K562 (cell line): ENCODE data around the gene TECPR2. TPM values are rescaled to one million over a fixed set of nuclear protein-coding genes. Genes with fewer than 3 reads are reported as not detected.

Experiments used
- CXXC5 ChIP-seq: fragments of 250-450 bp; sonication (Bioruptor Pico); IDR thresholded peaks from 2 replicates; pipeline ENCODE4 v1.8.0; 2022; ENCODE audit warnings: inconsistent platforms, mild to moderate bottlenecking, moderate library complexity
- DMBX1 ChIP-seq: fragments of 250-450 bp; sonication (Bioruptor Pico); IDR thresholded peaks from 2 replicates; pipeline ENCODE4 v1.8.0; 2022; ENCODE audit warnings: inconsistent platforms, mild to moderate bottlenecking, moderate library complexity, borderline replicate concordance
- HMG20A ChIP-seq: fragments of 450-650 bp; formaldehyde crosslinking; conservative IDR thresholded peaks from 2 replicates; pipeline ENCODE4 v1.4.0; 2020; ENCODE audit warnings: mild to moderate bottlenecking, mixed read lengths
- MGA ChIP-seq: fragments of 450-650 bp; IDR thresholded peaks from 2 replicates; pipeline ENCODE4 v1.6.1; 2016; ENCODE audit warnings: mild to moderate bottlenecking, moderate library complexity
- MYC ChIP-seq, 2 experiments: fragments of 250-450 bp in 1 of 2; sonication (Bioruptor Pico) in 1 of 2; IDR thresholded peaks; 2 replicates each; pipeline versions ENCODE4 v1.5.1 to v1.6.1; 2012 to 2021; ENCODE audit warnings: low read depth in 2 of 2, borderline replicate concordance in 1 of 2, improper control_type of control experiment in 1 of 2, low read length in 1 of 2, mild to moderate bottlenecking in 1 of 2, moderate library complexity in 1 of 2
- NCOA2 ChIP-seq, 2 experiments: fragments of 450-650 bp; IDR thresholded peaks; 2 replicates each; pipeline ENCODE4 v1.6.1; 2018; ENCODE audit warnings: mild to moderate bottlenecking in 2 of 2, moderate library complexity in 1 of 2; ENCODE audit not compliant: partially characterized antibody in 2 of 2
- NFIC ChIP-seq: fragments of 450-650 bp; IDR thresholded peaks from 2 replicates; pipeline ENCODE4 v1.6.1; 2017; ENCODE audit warnings: mild to moderate bottlenecking, inconsistent platforms
- RBM17 ChIP-seq: fragments of 200-400 bp; formaldehyde crosslinking; IDR thresholded peaks from 2 replicates; pipeline ENCODE4 v1.6.1; 2017; ENCODE audit warnings: low read depth, mild to moderate bottlenecking, low read length, borderline replicate concordance
- TEAD4 ChIP-seq, 2 experiments: sonication (generic) in 1 of 2; formaldehyde crosslinking in 1 of 2; IDR thresholded peaks; 2 replicates each; pipeline versions ENCODE4 v1.6.1 to v1.8.0; 2012 to 2022; ENCODE audit warnings: borderline replicate concordance in 1 of 2, inconsistent platforms in 1 of 2, low read length in 1 of 2, mild to moderate bottlenecking in 1 of 2, missing genetic modification reagents in 1 of 2
- ZNF175 ChIP-seq: fragments of 200-800 bp; sonication (Bioruptor generic); IDR thresholded peaks from 2 replicates; pipeline ENCODE4 v1.6.1; 2016; ENCODE audit warnings: low read depth, mild to moderate bottlenecking, missing genetic modification characterization, missing compliant biosample characterization
- polyA plus RNA-seq, 8 experiments: library from polyadenylated mRNA; depleted of rRNA in 4 of 8; stranded (reverse) in 5 of 8; unstranded in 3 of 8; fragments of >200 nt; fragmentation: Nextera tagmentation in 2 of 8; fragmentation: Illumina TruSeq in 1 of 8; extraction: Ambion mirVana in 2 of 8; extraction: Trizol in 1 of 8; gene quantifications; 2 replicates each; pipeline versions ENCODE4 v1.2.1 to v1.2.3, GENCODE V29; 2011 to 2014; ENCODE audit warnings: inconsistent platforms in 1 of 8, missing spikeins in 1 of 8
- total RNA-seq, 7 experiments: library from RNA; depleted of rRNA in 6 of 7; stranded (reverse); fragments of >200 nt in 6 of 7; fragmentation: Illumina TruSeq in 2 of 7; extraction: Trizol in 2 of 7; gene quantifications; 2 replicates each; pipeline versions ENCODE4 v1.2.1 to v1.2.3, GENCODE V29; 2011 to 2021; ENCODE audit warnings: low replicate concordance in 1 of 7
- TF ChIP-seq, protein P1 (sequence below): sonication (generic); formaldehyde crosslinking; IDR thresholded peaks from 2 replicates; pipeline ENCODE4 v1.8.1; 2023; ENCODE audit warnings: mild to moderate bottlenecking, missing genetic modification reagents, moderate library complexity

TECPR2 gene
- total and polyA plus RNA-seq, 9 of the 15 experiments (the other 6 are each of a cell fraction or from before 2014, with no cell fraction given), result 0.04 to 3.0 (median 0.83) TPM

DNA sequence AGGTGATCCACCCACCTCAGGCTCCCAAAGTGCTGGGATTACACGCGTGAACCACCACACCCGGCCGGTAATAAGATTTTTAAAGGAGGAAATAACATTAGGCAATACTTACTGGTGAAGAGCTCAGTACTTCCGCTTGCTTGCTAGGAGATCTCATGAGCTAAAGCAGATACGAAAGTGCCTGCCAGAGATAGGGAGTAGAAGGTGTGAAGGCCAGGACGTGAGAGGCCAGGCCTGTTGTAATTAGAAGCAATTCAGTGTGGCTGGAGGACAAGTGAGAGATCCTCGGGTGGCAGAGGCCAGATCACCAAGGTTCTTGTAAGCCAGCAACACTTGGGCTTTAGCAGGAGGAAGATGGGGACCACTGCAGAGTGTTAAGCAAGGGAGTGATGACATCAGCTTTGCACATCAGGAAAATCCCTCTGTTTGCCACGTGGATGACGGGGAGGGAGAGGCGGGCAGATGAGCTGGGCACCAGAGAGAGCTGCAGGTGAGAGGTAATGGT lies 7.6 kb downstream of the TECPR2 start (continued):
- TF ChIP-seq MGA, result peak; percentile 91
- TF ChIP-seq CXXC5 (CRISPR knock-in tag), result peak; percentile 61
- TF ChIP-seq RBM17, result no peak
- TF ChIP-seq ZNF175 (CRISPR knock-in tag), result 0 out of 2 replicates have a peak, but pooled peaks have one; percentile 24
- no peak for TF ChIP-seq NCOA2 (IDR thresholded peaks at IDR 0.05; ENCODE audit: partially characterized antibody in 2 of 2)
- TF ChIP-seq, protein P1, sequence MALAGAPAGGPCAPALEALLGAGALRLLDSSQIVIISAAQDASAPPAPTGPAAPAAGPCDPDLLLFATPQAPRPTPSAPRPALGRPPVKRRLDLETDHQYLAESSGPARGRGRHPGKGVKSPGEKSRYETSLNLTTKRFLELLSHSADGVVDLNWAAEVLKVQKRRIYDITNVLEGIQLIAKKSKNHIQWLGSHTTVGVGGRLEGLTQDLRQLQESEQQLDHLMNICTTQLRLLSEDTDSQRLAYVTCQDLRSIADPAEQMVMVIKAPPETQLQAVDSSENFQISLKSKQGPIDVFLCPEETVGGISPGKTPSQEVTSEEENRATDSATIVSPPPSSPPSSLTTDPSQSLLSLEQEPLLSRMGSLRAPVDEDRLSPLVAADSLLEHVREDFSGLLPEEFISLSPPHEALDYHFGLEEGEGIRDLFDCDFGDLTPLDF (CRISPR knock-in tag), result no peak
- no peak for TF ChIP-seq HMG20A (CRISPR knock-in tag)
- 0 out of 2 replicates have a peak, but pooled peaks have one; percentile 17 for TF ChIP-seq TEAD4 (IDR thresholded peaks at IDR 0.05; ENCODE audit: low read length)
- TF ChIP-seq TEAD4 (CRISPR knock-in tag; IDR thresholded peaks at IDR 0.05; ENCODE audit: borderline replicate concordance), result no peak
- TF ChIP-seq DMBX1 (CRISPR knock-in tag), result no peak
- TF ChIP-seq NFIC, result no peak
- TF ChIP-seq MYC (IDR thresholded peaks at IDR 0.05; ENCODE audit: low read depth, low read length), result 0 out of 2 replicates have a peak, but pooled peaks have one; percentile 17
- no peak for TF ChIP-seq MYC (CRISPR knock-in tag; IDR thresholded peaks at IDR 0.05; ENCODE audit: borderline replicate concordance, low read depth)
